Measurements from ENCODE around the gene TMIGD3. TPM values are rescaled to one million over a fixed set of nuclear protein-coding genes. Genes with fewer than 3 reads are reported as not detected.

TMIGD3 gene
- total and polyA plus RNA-seq, 2 of the 4 experiments (the other 2 are of a cell fraction), result under 0.01 to 0.12 TPM

GRCh38 chr1:111461765-111462164, 41.7 kb downstream of the TMIGD3 start:
- DNase-seq, result no peak
- Histone ChIP-seq H3K27me3 (ENCODE audit: control insufficient read depth, insufficient read depth, low read length) (no peaks in the 10 kb centered on the region), H3K9me1 (ENCODE audit: insufficient read depth, low read length) (peaks cover 9% of the 10 kb centered on the region; the same call in 1 of the 2 replicates), H2AK5ac (ENCODE audit: low read depth, low read length) (no peak overlapping the region), H3K27ac (ENCODE audit: insufficient read depth, low read length) (no peak overlapping the region), H3K4ac (ENCODE audit: low read depth, low read length) (no peak overlapping the region), H3K18ac (ENCODE audit: low read depth, low read length) (no peak overlapping the region), H2BK120ac (ENCODE audit: low read depth, low read length) (no peak overlapping the region), H3K4me2 (ENCODE audit: low read depth, low read length) (no peak overlapping the region), H3K56ac (ENCODE audit: extremely low read depth, insufficient read depth, low read length) (no peak overlapping the region), H3K14ac (replicated peaks; ENCODE audit: low read depth, low read length) (no peak overlapping the region), H2AK9ac (replicated peaks; ENCODE audit: low read depth, low read length, poor library complexity) (no peak overlapping the region), H3K4me3 (ENCODE audit: insufficient read depth, low read depth, low read length) (no peak overlapping the region), H4K5ac (ENCODE audit: low read depth, low read length) (no peak overlapping the region), H2BK15ac (ENCODE audit: low read depth, low read length) (no peak overlapping the region), H3K36me3 (ENCODE audit: control insufficient read depth, insufficient read depth, low read length) (peaks cover 23% of the 10 kb centered on the region), H4K91ac (ENCODE audit: insufficient read depth, low read depth, low read length) (no peak overlapping the region), H3K79me1 (ENCODE audit: low read depth in 1 of 2, low read length in 2 of 2) (peaks cover 0 to 7% of the 10 kb centered on the region in 2 experiments; a peak in 1 of 4 replicates), H3K4me1 (ENCODE audit: control insufficient read depth, insufficient read depth, low read length) (peaks cover 3% of the 10 kb centered on the region; the same call in 1 of the 2 replicates), H3K9me3 (ENCODE audit: control insufficient read depth, insufficient read depth, low read length) (no peaks in the 10 kb centered on the region), H3K9ac (ENCODE audit: low read depth, low read length) (no peak overlapping the region), H4K8ac (ENCODE audit: low read depth in 2 of 2, low read length in 2 of 2) (no peak overlapping the region), H4K20me1 (ENCODE audit: insufficient read depth, low read length) (peaks cover 9% of the 10 kb centered on the region; the same call in 1 of the 2 replicates), H3K23ac (ENCODE audit: low read depth, low read length) (no peak overlapping the region), H2BK20ac (ENCODE audit: low read depth, low read length) (no peak overlapping the region), H2BK5ac (ENCODE audit: low read depth, low read length, poor library complexity, severe bottlenecking) (no peak overlapping the region), H2AFZ (replicated peaks; ENCODE audit: low read length, poor library complexity) (no peak overlapping the region)
- TF ChIP-seq BHLHE40 (IDR thresholded peaks at IDR 0.05; ENCODE audit: low read depth, low read length), result no peak
- no peak for TF ChIP-seq MXI1 (IDR thresholded peaks at IDR 0.05; ENCODE audit: borderline replicate concordance, low read depth, low read length)
- TF ChIP-seq RCOR1 (IDR thresholded peaks at IDR 0.05; ENCODE audit: insufficient replicate concordance, low read length), result no peak
- TF ChIP-seq CTCF (conservative IDR thresholded peaks at IDR 0.05; ENCODE audit: low read depth, low read length), result no peak
- TF ChIP-seq POLR2A (IDR thresholded peaks at IDR 0.05; ENCODE audit: low read depth, low read length), result no peak
- TF ChIP-seq NFE2L2 (IDR thresholded peaks at IDR 0.05; ENCODE audit: low read depth, low read length), result no peak
- no peak for TF ChIP-seq SMC3 (IDR thresholded peaks at IDR 0.05; ENCODE audit: low read depth, low read length)
- no peak for TF ChIP-seq RAD21 (IDR thresholded peaks at IDR 0.05; ENCODE audit: low read length)
- no peak for TF ChIP-seq CHD1 (IDR thresholded peaks at IDR 0.05; ENCODE audit: low read depth, low read length)
- TF ChIP-seq MAFK (IDR thresholded peaks at IDR 0.05; ENCODE audit: low read depth, low read length), result no peak
- TF ChIP-seq CEBPB (IDR thresholded peaks at IDR 0.05; ENCODE audit: low read depth, low read length), result no peak
- no peak for TF ChIP-seq USF2 (IDR thresholded peaks at IDR 0.05; ENCODE audit: low read depth, low read length)
- no peak for TF ChIP-seq ELK1 (IDR thresholded peaks at IDR 0.05; ENCODE audit: borderline replicate concordance, low read depth, low read length)
- no peak for TF ChIP-seq FOS (IDR thresholded peaks at IDR 0.05; ENCODE audit: low read depth, low read length)
- TF ChIP-seq RFX5 (IDR thresholded peaks at IDR 0.05; ENCODE audit: low read depth, low read length), result no peak
- no peak for TF ChIP-seq MAZ (IDR thresholded peaks at IDR 0.05; ENCODE audit: borderline replicate concordance, low read depth, low read length)
- ATAC-seq (ENCODE audit: low read depth), result no peak
- intact Hi-C loops (cut with micrococcal nuclease) (no loop called here), dilution Hi-C loops (cut with HindIII; ENCODE audit: low sequenced_read_pairs, unreplicated experiment) (loop anchor here (25.0 kb wide), 1 partner anchor 301 kb away; the partner anchor contains the start of gene DDX20), in situ Hi-C loops (cut with MboI; ENCODE audit: low sequenced_read_pairs) (no loop called here)
- ChIA-PET POLR2A (ENCODE audit: unreplicated experiment) (no interaction called here), CTCF (interaction anchor here (1.4 kb wide), 1 partner anchor 9 kb away, joined by 3 read pairs; no protein-coding TSS in a partner anchor)
- TSS peak; percentile 12 for BruUV-seq (replicated peaks)
- no CpG with 5 or more reads among the region's 6 CpGs for WGBS, 2 experiments (ENCODE audit: extremely low coverage in 2 of 2, insufficient read length in 1 of 2)
